Measurements from ENCODE around the gene MYOT.

DNA sequence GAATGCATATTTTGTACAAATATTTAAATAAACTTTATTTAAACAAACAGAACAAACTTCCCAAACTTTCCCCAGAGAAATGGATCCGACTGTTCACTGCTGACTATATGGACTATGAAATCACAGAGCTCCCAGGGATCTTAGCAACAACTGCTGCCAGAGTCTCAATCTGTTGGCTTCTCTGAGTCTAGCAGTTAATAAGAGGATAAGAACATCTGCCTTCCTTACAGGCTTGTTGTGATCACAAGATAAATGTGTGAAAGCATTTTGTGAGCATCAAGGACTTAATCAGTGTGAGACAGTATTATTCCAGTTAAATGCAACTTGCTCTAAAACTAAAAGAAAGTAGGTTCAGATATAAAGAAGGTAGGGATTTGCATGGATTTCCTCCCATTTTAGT lies 31.4 kb upstream of the MYOT start:
- no peak for TF ChIP-seq POLR2AphosphoS5 (IDR thresholded peaks at IDR 0.05; ENCODE audit: low read depth)
- no peak for TF ChIP-seq CTCF (IDR thresholded peaks at IDR 0.05; ENCODE audit: insufficient read depth, low read length)

Measured in HL-60 (cell line).